PC-9 (cell line): ENCODE measurements around the gene SMURF1. TPM values are rescaled to one million over a fixed set of nuclear protein-coding genes. Genes with fewer than 3 reads are reported as not detected.
A peak's percentile ranks its signal among the peaks of the same experiment; 100 is the strongest.
"Not testable (repeated sequence)": the region's sequence is repeated elsewhere in the genome, so short reads cannot be mapped to it uniquely, and the experiment has no call there.

Experiments
- BruUV-seq: library from RNA; stranded (reverse); fragments of 400-500 nt; replicated peaks from 2 replicates; lab custom pipeline; 2021; lab: Mats Ljungman, UMichigan
- CTCF ChIA-PET: fragments of 300-600 bp; sonication (Branson Sonifier 250); formaldehyde crosslinking; loops from one replicate; lab custom pipeline; 2022; ENCODE audit warnings: antibody characterized with exemption; lab: Charles Lee
- POLR2A ChIA-PET: fragments of 300-600 bp; sonication (Branson Sonifier 250); formaldehyde crosslinking; loops from one replicate; lab custom pipeline; 2022; ENCODE audit warnings: antibody characterized with exemption; ENCODE audit not compliant: unreplicated experiment; lab: Charles Lee
- DNase-seq, 2 experiments: peaks; one replicate each; pipeline versions ENCODE4 v3.0.0 to v3.0.0-alpha.2; 2015 to 2022; ENCODE audit warnings: mixed read lengths in 1 of 2
- H2AFZ ChIP-seq: fragments of 200-600 bp; sonication (generic); 2 replicates; pipeline ENCODE4 v1.8.1; 2017; ENCODE audit warnings: antibody characterized with exemption
- H3F3A ChIP-seq: fragments of 200-600 bp; sonication (generic); 2 replicates; pipeline ENCODE4 v1.8.1; 2017; ENCODE audit warnings: antibody characterized with exemption, mild to moderate bottlenecking, low read depth; ENCODE audit not compliant: insufficient read depth
- H3K27ac ChIP-seq: fragments of 200-600 bp; sonication (generic); 2 replicates; pipeline ENCODE4 v1.6.1; 2016; ENCODE audit warnings: mixed run types
- H3K27me3 ChIP-seq: fragments of 200-600 bp; sonication (generic); 2 replicates; pipeline ENCODE4 v1.6.1; 2016; ENCODE audit warnings: low read depth, mixed run types; ENCODE audit not compliant: insufficient read depth
- H3K36me3 ChIP-seq: fragments of 200-600 bp; sonication (generic); 2 replicates; pipeline ENCODE4 v1.6.1; 2016; ENCODE audit warnings: low read depth, mixed run types
- H3K4me1 ChIP-seq: fragments of 200-600 bp; sonication (generic); replicated peaks from 2 replicates; pipeline ENCODE4 v1.6.1; 2016; ENCODE audit warnings: mixed run types; ENCODE audit not compliant: insufficient read depth
- H3K4me2 ChIP-seq: fragments of 200-600 bp; sonication (generic); 2 replicates; pipeline ENCODE4 v1.6.1; 2017; ENCODE audit warnings: mixed run types
- H3K4me3 ChIP-seq: fragments of 200-600 bp; sonication (generic); 2 replicates; pipeline ENCODE4 v1.6.1; 2016; ENCODE audit warnings: mixed run types
- H3K79me2 ChIP-seq: fragments of 200-600 bp; sonication (generic); 2 replicates; pipeline ENCODE4 v1.6.1; 2017; ENCODE audit warnings: low read depth, mixed run types
- H3K9me2 ChIP-seq: fragments of 200-600 bp; sonication (generic); 2 replicates; pipeline ENCODE4 v1.8.1; 2017; ENCODE audit warnings: mild to moderate bottlenecking; ENCODE audit not compliant: insufficient read depth
- H3K9me3 ChIP-seq: fragments of 200-600 bp; sonication (generic); 2 replicates; pipeline ENCODE4 v1.8.1; 2016; ENCODE audit warnings: low read depth; ENCODE audit not compliant: insufficient read depth
- H4K20me1 ChIP-seq: fragments of 200-600 bp; sonication (generic); 2 replicates; pipeline ENCODE4 v1.8.1; 2017; ENCODE audit not compliant: insufficient read depth
- EZH2 ChIP-seq: fragments of 200-600 bp; sonication (generic); IDR thresholded peaks from 2 replicates; pipeline ENCODE4 v1.8.0; 2017; ENCODE audit warnings: antibody characterized with exemption, low read depth
- intact Hi-C: fragments of 100-400 bp; cut with micrococcal nuclease; formaldehyde crosslinking; loops from one replicate; pipeline ENCODE4 v1.10.0; 2022; ENCODE audit not compliant: unreplicated experiment
- total RNA-seq: library from RNA; stranded (reverse); gene quantifications from 2 replicates; pipeline ENCODE4 v1.2.3, GENCODE V29; 2021
- TF ChIP-seq, protein P1 (sequence below): fragments of 200-600 bp; sonication (generic); conservative IDR thresholded peaks from 2 replicates; pipeline ENCODE4 v1.6.1; 2017; ENCODE audit warnings: mixed run types, antibody characterized with exemption, mild to moderate bottlenecking, moderate library complexity

The SMURF1 gene
- total RNA-seq, 1 experiment from 2014 or later: 53.2 TPM

DNA sequence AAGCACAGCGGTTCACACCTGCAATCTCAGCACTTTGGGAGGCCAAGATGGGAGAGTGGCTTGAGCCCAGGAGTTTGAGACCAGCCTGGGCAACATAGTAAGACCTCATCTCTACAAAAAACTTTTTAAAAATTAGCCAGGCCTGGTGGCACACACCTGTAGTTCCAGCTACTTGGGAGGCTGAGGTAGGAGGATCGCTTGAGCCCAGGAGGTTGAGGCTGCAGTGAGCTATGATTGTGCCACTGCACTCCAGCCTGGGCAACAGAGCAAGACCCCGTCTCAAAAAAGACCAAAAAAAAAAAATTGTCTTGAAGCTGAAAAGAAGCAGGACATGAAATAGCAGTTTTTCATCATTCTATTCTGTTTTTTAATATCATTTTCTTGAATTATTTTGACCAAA lies 99.0 kb downstream of the SMURF1 start:
- H3K9me3 ChIP-seq, H3K4me3 ChIP-seq, BruUV-seq, H3K27ac ChIP-seq, H3K4me2 ChIP-seq, DNase-seq, H3K9me2 ChIP-seq, H3K27me3 ChIP-seq, H3K4me1 ChIP-seq, H2AFZ ChIP-seq: not testable (repeated sequence)
- POLR2A ChIA-PET: interaction anchor here (0.6 to 0.7 kb wide), 2 partner anchors 52 to 276 kb away, joined by 4 to 7 read pairs; no protein-coding TSS in a partner anchor
- Histone ChIP-seq H4K20me1 (peaks cover 14% of the 10 kb centered on the region), H3F3A (peaks cover 73% of the 10 kb centered on the region; the same call in 1 of the 2 replicates), H3K36me3 (peaks cover 64% of the 10 kb centered on the region), H3K79me2 (peaks cover 15% of the 10 kb centered on the region; the same call in 1 of the 2 replicates)
- CTCF ChIA-PET: interaction anchor here (0.6 kb wide), 1 partner anchor 269 kb away, joined by 3 read pairs; no protein-coding TSS in a partner anchor
- intact Hi-C loops: loop anchor here (5.0 kb wide), 2 partner anchors 167 to 287 kb away; no protein-coding TSS in a partner anchor

DNA sequence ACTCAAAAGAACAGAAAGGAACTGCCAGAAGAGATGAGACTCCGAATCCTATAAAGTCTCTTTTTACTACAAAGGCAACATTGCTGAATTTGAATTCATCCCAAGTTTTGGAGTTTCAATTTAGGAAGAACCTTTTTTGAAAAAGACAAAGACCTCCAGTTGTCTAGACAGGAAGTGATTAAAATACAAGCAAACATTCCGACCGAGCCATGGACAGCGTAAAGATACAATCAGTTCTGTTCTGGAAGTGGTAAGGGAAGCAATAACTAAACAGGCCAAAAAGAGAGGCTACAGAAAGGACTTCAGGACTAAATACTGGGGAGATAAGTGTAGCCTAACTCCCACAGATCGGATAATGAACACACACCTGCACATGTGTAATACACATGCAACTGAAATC lies 101.0 kb downstream of the SMURF1 start:
- POLR2A ChIA-PET: no interaction called here
- Histone ChIP-seq H3K4me2 (no peak overlapping the region), H3K27ac (peak overlapping the region; percentile 7; the same call in 1 of the 2 replicates), H2AFZ (no peak overlapping the region), H3K9me2 (no peaks in the 10 kb centered on the region), H3K27me3 (no peaks in the 10 kb centered on the region), H3K79me2 (peaks cover 7% of the 10 kb centered on the region; the same call in 1 of the 2 replicates), H3K9me3 (no peaks in the 10 kb centered on the region), H4K20me1 (peaks cover 14% of the 10 kb centered on the region), H3K4me3 (no peak overlapping the region), H3F3A (peaks cover 56% of the 10 kb centered on the region; the same call in 1 of the 2 replicates), H3K4me1 (no peaks in the 10 kb centered on the region), H3K36me3 (peaks cover 70% of the 10 kb centered on the region)
- TF ChIP-seq, protein P1, sequence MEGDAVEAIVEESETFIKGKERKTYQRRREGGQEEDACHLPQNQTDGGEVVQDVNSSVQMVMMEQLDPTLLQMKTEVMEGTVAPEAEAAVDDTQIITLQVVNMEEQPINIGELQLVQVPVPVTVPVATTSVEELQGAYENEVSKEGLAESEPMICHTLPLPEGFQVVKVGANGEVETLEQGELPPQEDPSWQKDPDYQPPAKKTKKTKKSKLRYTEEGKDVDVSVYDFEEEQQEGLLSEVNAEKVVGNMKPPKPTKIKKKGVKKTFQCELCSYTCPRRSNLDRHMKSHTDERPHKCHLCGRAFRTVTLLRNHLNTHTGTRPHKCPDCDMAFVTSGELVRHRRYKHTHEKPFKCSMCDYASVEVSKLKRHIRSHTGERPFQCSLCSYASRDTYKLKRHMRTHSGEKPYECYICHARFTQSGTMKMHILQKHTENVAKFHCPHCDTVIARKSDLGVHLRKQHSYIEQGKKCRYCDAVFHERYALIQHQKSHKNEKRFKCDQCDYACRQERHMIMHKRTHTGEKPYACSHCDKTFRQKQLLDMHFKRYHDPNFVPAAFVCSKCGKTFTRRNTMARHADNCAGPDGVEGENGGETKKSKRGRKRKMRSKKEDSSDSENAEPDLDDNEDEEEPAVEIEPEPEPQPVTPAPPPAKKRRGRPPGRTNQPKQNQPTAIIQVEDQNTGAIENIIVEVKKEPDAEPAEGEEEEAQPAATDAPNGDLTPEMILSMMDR: no peak
- TF ChIP-seq EZH2: no peak
- DNase-seq: no peak
- intact Hi-C loops: loop anchor here (5.0 kb wide), 2 partner anchors 169 to 289 kb away; no protein-coding TSS in a partner anchor
- no TSS peak for BruUV-seq
- CTCF ChIA-PET: no interaction called here

- ChIA-PET POLR2A (no interaction called here), CTCF (interaction anchor here (0.7 kb wide), 1 partner anchor 83 kb away, joined by 5 read pairs; no protein-coding TSS in a partner anchor)
- no peaks in the 10 kb centered on the region for H3K4me1 ChIP-seq
- TF ChIP-seq, protein P1: no peak
- TF ChIP-seq EZH2: no peak
- no peak overlapping the region for H3K27ac ChIP-seq
- DNase-seq: no peak
- no TSS peak for BruUV-seq
- no peaks in the 10 kb centered on the region for H3K27me3 ChIP-seq
- H4K20me1 ChIP-seq: peaks cover 19% of the 10 kb centered on the region
- H3K4me3 ChIP-seq: no peak overlapping the region
- peaks cover 83% of the 10 kb centered on the region for H3K36me3 ChIP-seq
- no peaks in the 10 kb centered on the region for H3K9me2 ChIP-seq
- H3K9me3 ChIP-seq: no peaks in the 10 kb centered on the region
- H3K79me2 ChIP-seq: no peaks in the 10 kb centered on the region
- no peak overlapping the region for H2AFZ ChIP-seq
- intact Hi-C loops: loop anchor here (2.0 to 5.0 kb wide), 3 partner anchors 171 to 291 kb away; partner anchors contain the start of gene MYH16
- H3K4me2 ChIP-seq: no peak overlapping the region
- peaks cover 54% of the 10 kb centered on the region; the same call in 1 of the 2 replicates for H3F3A ChIP-seq
Measured at GRCh38 chr7:99041526-99041925, 102.4 kb downstream of the SMURF1 start.
